GM19467 (cell line): Measurements from ENCODE around the gene FGD1.

Experiments used
- ATAC-seq: cut with Tn5 transposase; IDR thresholded peaks from one replicate; pipeline ENCODE4 v1.9.1; 2021; ENCODE audit warnings: mild to moderate bottlenecking, moderate library complexity; ENCODE audit not compliant: unreplicated experiment

FGD1 gene

DNA sequence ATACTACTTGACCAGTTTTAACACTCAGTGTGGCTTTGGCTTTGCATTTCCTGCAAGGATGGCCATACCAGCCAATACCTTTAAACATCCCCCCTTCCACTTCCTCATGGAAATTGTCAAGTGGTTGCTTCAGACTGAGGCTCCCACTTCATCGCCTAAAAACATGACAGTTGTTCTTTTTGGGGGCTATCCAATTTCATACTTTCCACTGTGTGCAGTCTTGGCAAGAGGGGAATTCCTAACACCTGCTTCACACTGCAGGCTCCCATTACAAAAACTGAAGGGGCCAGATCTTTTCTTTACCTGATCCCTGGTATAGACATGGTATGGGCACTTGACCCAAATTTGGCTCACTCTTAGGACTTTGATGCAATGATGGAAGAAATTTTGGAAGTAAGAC is 84.3 kb downstream of the FGD1 start:
- no peak for ATAC-seq

DNA sequence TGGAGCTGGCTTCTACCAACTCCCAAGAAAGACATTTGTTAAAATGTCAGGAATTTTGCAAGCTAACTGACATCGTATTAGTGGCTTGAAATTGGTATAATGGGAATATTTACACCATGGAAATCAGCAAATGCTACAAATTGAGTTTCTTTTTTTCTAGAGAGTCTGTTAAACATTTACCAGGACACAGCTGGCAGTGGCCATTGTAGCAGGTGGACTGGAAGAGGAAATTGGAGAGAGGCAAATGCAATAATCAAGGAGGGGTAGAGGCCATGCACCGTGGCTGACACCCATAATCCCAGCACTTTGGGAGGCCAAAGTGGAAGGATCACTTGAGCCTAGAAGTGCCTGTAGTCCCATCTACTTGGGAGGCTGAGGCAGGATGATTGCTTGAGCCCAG is 88.8 kb downstream of the FGD1 start:
- ATAC-seq, result no peak

DNA sequence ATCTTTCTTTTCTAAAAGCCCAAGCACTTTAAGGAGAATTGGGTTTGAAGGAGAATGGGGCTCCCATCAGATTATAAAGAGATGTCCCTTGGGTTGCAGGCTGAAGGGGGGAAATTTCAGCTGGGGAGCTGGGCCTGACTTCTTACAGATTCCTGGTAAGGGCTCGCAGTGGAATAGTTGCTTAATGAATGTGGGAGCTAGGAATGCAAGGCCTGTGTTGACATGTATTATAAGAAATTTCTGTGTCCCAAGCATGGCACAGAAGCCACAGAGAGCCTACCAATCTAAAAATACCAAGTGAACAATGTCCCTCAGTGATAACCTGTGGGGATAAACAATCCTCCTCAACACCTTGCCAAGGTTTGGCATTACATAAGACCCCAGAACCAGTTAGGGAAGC is 98.9 kb downstream of the FGD1 start:
- no peak for ATAC-seq
